ENCODE measurements around the gene CLEC20A. TPM values are rescaled to one million over a fixed set of nuclear protein-coding genes. Genes with fewer than 3 reads are reported as not detected.

Gene CLEC20A
- total and polyA plus RNA-seq, 2 donors (not counting 1 experiment from before 2014, with no cell fraction given), result 4.9 to 5.2 TPM

DNA sequence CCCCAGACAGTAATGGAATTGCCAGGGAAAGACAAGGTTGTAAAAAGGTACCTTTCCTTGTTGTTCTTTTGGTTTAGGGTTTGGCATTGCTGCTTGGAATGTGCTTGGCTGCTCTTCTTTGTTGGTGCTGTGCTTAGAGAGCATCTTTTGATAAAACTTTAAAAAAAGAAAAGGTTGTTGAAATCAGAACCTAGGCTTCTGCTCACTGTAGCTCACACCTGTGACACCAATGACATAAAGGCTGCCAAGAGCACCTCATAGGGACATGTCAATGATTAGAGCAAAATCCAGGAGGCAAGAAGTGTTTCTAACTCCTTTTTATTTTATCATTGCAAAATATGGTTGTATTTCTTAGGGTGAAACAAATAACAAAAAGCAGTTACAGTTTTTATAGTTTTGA lies 28.9 kb downstream of the CLEC20A start:
- ATAC-seq (ENCODE audit: low read depth) (no peak), DNase-seq (no peak)
- POLR2A ChIA-PET, result no interaction called here
- Histone ChIP-seq H4K20me1 (ENCODE audit: control insufficient read depth, insufficient read depth, low read length, poor library complexity, severe bottlenecking) (no peaks in the 10 kb centered on the region), H3K27ac (ENCODE audit: low read length in 2 of 2) (no peak overlapping the region), H3K4me1 (ENCODE audit: control insufficient read depth in 2 of 2, insufficient read depth in 2 of 2, low read length in 2 of 2) (no peaks in the 10 kb centered on the region), H3K4me3 (ENCODE audit: control extremely low read depth in 1 of 5, extremely low read depth in 1 of 5, insufficient read depth in 1 of 5, low read depth in 2 of 5, low read length in 4 of 5) (no peak overlapping the region), H3K9ac (ENCODE audit: low read length) (no peak overlapping the region), H3K79me2 (ENCODE audit: control insufficient read depth, insufficient read depth, low read length) (no peaks in the 10 kb centered on the region), H3K4me2 (replicated peaks; ENCODE audit: low read depth, low read length, poor library complexity, severe bottlenecking) (no peak overlapping the region), H3K9me3 (ENCODE audit: control extremely low read depth in 1 of 3, control insufficient read depth in 2 of 3, insufficient read depth in 1 of 3, low read length in 2 of 3) (no peaks in the 10 kb centered on the region), H3K27me3 (replicated peaks in 1 of 4; ENCODE audit: control extremely low read depth in 1 of 4, control insufficient read depth in 3 of 4, insufficient read depth in 4 of 4, low read length in 3 of 4) (no peaks in the 10 kb centered on the region), H2AFZ (ENCODE audit: insufficient read depth, low read depth, low read length, poor library complexity, severe bottlenecking) (no peak overlapping the region), H3K36me3 (replicated peaks in 1 of 2; ENCODE audit: control extremely low read depth in 1 of 2, control insufficient read depth in 1 of 2, extremely low read depth in 1 of 2, insufficient read depth in 2 of 2, low read length in 1 of 2) (no peaks in the 10 kb centered on the region)
- H3K27me3 Mint-ChIP-seq, result peaks cover 6% of the 10 kb centered on the region
- no peak overlapping the region for H3K27ac Mint-ChIP-seq
- CTCF ChIA-PET, result no interaction called here
- TF ChIP-seq EZH2 (IDR thresholded peaks at IDR 0.05; ENCODE audit: borderline replicate concordance, insufficient read depth, low read depth, low read length, poor library complexity, severe bottlenecking), result no peak
- TF ChIP-seq CTCF (IDR thresholded peaks at IDR 0.05), result no peak
- intact Hi-C loops (cut with micrococcal nuclease), result no loop called here
- H3K9me3 Mint-ChIP-seq (ENCODE audit: insufficient read depth), result no peaks in the 10 kb centered on the region
- H3K4me3 Mint-ChIP-seq, result no peak overlapping the region
- H3K4me1 Mint-ChIP-seq, result no peaks in the 10 kb centered on the region

DNA sequence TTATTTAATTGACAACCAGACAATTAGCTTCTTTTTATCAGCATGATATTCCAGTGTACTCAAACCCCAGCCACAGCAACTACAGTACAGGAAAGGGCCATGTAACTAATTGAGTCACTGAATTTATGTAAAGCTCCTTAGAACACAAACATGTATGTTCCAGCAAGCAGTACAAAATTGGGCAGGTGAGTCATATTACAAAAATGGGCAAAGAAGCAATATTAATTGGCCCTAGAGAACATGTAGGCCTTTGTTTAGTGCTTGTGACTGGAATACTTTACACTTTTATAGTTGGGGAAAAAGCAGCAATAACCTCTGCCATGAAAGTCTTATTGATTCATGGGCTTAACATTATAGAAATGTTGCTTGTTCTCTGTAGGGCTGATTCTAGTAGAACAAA lies 31.8 kb downstream of the CLEC20A start:
- Histone ChIP-seq H3K36me3 (replicated peaks in 1 of 2; ENCODE audit: control extremely low read depth in 1 of 2, control insufficient read depth in 1 of 2, extremely low read depth in 1 of 2, insufficient read depth in 2 of 2, low read length in 1 of 2) (no peaks in the 10 kb centered on the region), H3K9me3 (ENCODE audit: control extremely low read depth in 1 of 3, control insufficient read depth in 2 of 3, insufficient read depth in 1 of 3, low read length in 2 of 3) (no peaks in the 10 kb centered on the region), H3K9ac (ENCODE audit: low read length) (no peak overlapping the region), H2AFZ (ENCODE audit: insufficient read depth, low read depth, low read length, poor library complexity, severe bottlenecking) (no peak overlapping the region), H3K4me1 (ENCODE audit: control insufficient read depth in 2 of 2, insufficient read depth in 2 of 2, low read length in 2 of 2) (no peaks in the 10 kb centered on the region), H3K27ac (ENCODE audit: low read length in 2 of 2) (no peak overlapping the region), H3K4me2 (replicated peaks; ENCODE audit: low read depth, low read length, poor library complexity, severe bottlenecking) (no peak overlapping the region), H3K27me3 (replicated peaks in 1 of 4; ENCODE audit: control extremely low read depth in 1 of 4, control insufficient read depth in 3 of 4, insufficient read depth in 4 of 4, low read length in 3 of 4) (no peaks in the 10 kb centered on the region), H3K79me2 (ENCODE audit: control insufficient read depth, insufficient read depth, low read length) (no peaks in the 10 kb centered on the region), H4K20me1 (ENCODE audit: control insufficient read depth, insufficient read depth, low read length, poor library complexity, severe bottlenecking) (no peaks in the 10 kb centered on the region), H3K4me3 (ENCODE audit: control extremely low read depth in 1 of 5, extremely low read depth in 1 of 5, insufficient read depth in 1 of 5, low read depth in 2 of 5, low read length in 4 of 5) (no peak overlapping the region)
- H3K27ac Mint-ChIP-seq, result no peak overlapping the region
- no peaks in the 10 kb centered on the region for H3K9me3 Mint-ChIP-seq (ENCODE audit: insufficient read depth)
- H3K27me3 Mint-ChIP-seq, result no peaks in the 10 kb centered on the region
- ATAC-seq (ENCODE audit: low read depth), result no peak
- intact Hi-C loops (cut with micrococcal nuclease), result no loop called here
- CTCF ChIA-PET, result interaction anchor here (0.6 to 1.1 kb wide), 2 partner anchors 35 to 144 kb away, joined by 3 to 4 read pairs; no protein-coding TSS in a partner anchor
- no peaks in the 10 kb centered on the region for H3K4me1 Mint-ChIP-seq
- H3K4me3 Mint-ChIP-seq, result no peak overlapping the region
- TF ChIP-seq CTCF (IDR thresholded peaks at IDR 0.05), result no peak
- no peak for TF ChIP-seq EZH2 (IDR thresholded peaks at IDR 0.05; ENCODE audit: borderline replicate concordance, insufficient read depth, low read depth, low read length, poor library complexity, severe bottlenecking)
- POLR2A ChIA-PET, result no interaction called here
- no peak for DNase-seq
